ENCODE results near the gene OCA2.

OCA2 gene

DNA sequence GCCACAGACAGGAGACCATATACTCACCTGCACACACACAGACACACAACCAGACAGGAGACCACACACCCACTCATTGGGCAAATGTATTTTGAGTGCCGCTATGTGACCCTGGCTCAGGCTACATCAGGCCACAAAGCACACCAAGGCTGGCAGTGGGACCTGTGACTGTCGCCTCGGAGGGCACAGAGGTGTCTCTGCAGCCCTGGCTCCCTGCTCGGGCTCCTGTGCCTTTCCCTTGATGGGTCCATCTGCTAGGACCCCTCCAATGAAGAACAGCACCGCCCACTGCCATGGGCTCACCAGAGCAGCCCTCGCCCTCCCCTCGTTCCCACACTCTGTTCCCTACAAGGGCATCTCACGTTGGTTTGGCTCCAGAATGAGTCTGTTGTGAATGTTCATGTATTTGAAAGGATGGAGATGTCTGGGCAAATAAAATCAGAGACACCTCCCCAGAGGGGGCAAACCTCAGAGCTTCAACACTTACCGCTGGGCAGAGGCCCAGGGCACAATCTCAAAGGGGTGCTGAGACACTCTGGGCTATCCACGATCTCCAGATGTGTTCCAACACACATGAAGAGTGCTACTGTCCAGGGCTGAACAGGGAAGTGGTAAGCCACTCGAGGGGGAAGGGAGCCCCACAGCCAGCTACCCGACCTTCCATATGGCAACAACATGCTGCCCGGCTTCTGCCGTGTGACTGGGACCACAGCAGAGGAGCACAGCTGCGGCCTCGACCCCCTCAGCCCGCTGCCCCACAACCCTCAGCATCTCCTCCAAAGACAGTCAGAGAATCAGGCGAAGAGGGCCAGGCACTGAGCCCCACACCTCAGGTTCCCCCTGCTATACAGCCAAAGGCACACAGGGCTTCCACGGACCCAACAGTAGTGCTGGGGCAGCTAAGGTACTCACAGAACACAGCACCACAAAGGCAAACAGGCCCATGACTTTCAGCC is 74.9 kb downstream of the OCA2 start:
- H3K9me3 Mint-ChIP-seq: no peaks in the 10 kb centered on the region
- H3K36me3 Mint-ChIP-seq (ENCODE audit: low read depth): no peaks in the 10 kb centered on the region
- H3K27ac Mint-ChIP-seq: no peak overlapping the region
- H3K27me3 Mint-ChIP-seq (ENCODE audit: low read depth): no peaks in the 10 kb centered on the region
- H3K4me1 Mint-ChIP-seq (ENCODE audit: low read depth): no peaks in the 10 kb centered on the region
- no peak overlapping the region for H3K4me3 Mint-ChIP-seq
- DNase-seq (ENCODE audit: low spot score): no peak

- no peak overlapping the region for H3K27ac Mint-ChIP-seq
- DNase-seq (ENCODE audit: low spot score): no peak
- H3K4me1 Mint-ChIP-seq (ENCODE audit: low read depth): no peaks in the 10 kb centered on the region
- no peaks in the 10 kb centered on the region for H3K36me3 Mint-ChIP-seq (ENCODE audit: low read depth)
- H3K9me3 Mint-ChIP-seq: no peaks in the 10 kb centered on the region
- no peak overlapping the region for H3K4me3 Mint-ChIP-seq
- H3K27me3 Mint-ChIP-seq (ENCODE audit: low read depth): no peaks in the 10 kb centered on the region
Measured at GRCh38 chr15:28023422-28023821, 75.7 kb downstream of the OCA2 start.

DNA sequence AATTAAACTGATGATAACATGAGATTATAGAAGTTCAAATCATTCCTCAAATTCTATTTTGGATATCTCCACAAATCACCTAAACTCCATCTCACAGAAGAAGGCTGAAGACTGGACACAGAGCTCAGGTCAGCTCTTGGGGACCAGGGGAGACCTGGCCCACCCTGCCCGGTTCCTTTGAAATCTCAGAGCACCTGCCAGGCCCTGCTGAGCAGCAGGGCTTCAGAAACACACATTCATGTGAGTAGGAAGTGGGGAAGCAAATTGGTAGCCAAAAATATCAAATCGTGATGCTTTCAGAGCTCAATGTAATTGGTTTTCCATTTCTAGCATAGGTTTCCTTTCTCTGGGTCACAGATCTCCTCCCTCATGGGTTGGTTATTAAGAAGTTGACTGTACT is 76.2 kb downstream of the OCA2 start:
- H3K36me3 Mint-ChIP-seq (ENCODE audit: low read depth): no peaks in the 10 kb centered on the region
- no peak for DNase-seq (ENCODE audit: low spot score)
- no peaks in the 10 kb centered on the region for H3K4me1 Mint-ChIP-seq (ENCODE audit: low read depth)
- H3K4me3 Mint-ChIP-seq: no peak overlapping the region
- H3K27ac Mint-ChIP-seq: no peak overlapping the region
- no peaks in the 10 kb centered on the region for H3K9me3 Mint-ChIP-seq
- no peaks in the 10 kb centered on the region for H3K27me3 Mint-ChIP-seq (ENCODE audit: low read depth)

DNA sequence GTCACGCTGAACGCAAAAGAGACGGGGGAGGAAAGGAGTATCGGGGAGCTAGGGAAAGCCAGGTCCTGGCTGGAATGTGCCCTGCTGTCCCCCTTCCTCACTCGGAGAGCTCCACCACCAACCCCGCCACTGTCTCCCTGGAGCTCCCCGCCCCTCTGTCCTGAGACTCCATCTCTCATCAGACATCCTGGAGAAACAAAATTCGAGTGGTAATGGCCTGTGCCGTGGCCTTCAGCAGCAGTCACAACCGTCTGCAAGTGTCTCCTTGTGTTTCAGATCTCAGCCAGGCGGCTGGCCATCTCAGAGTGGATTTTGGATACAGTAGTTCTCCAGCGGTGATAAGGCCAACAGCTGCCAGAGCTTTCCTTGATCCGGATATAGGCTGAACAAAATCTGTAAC is 76.9 kb downstream of the OCA2 start:
- H3K9me3 Mint-ChIP-seq: no peaks in the 10 kb centered on the region
- H3K27me3 Mint-ChIP-seq (ENCODE audit: low read depth): no peaks in the 10 kb centered on the region
- H3K36me3 Mint-ChIP-seq (ENCODE audit: low read depth): no peaks in the 10 kb centered on the region
- no peaks in the 10 kb centered on the region for H3K4me1 Mint-ChIP-seq (ENCODE audit: low read depth)
- H3K4me3 Mint-ChIP-seq: no peak overlapping the region
- H3K27ac Mint-ChIP-seq: no peak overlapping the region
- DNase-seq (ENCODE audit: low spot score): no peak

DNA sequence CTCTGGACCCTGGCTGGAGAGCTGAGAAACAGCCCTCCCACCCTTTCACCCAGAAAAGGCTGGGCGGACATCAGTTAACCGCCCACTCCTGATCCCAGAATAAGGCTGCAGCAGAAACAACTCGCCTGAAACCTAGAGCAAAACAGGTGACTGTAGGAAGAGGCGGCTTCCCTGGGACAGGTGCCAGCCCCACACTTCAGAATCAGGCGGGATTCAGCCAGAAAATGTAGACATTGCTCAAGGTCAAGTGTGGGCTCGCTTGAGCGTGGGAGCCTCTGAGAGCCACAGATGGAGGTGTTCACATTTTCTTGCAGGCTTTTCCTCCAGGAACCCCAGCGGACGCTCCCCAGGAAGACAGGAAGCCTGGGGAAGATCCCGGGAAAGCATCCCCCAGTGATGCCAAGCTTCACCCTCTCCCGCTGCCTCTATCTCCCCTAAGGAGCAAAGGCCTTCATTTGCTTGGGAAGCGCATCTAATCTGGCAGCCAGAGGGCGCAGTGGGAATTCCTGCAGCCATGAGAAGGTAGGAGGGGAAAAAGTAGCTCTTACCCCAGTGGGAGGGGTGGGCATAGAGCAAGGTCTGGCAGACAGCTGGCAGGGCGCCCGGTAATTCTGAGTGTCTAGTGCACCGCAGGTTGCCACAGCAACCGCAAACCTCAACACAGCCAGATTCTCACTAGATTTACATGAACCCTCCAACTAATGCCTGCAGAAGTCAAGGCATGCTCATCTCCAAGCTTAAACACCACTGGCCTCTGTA is 77.7 kb downstream of the OCA2 start:
- Mint-ChIP-seq H3K27ac (no peak overlapping the region), H3K4me1 (ENCODE audit: low read depth) (no peaks in the 10 kb centered on the region), H3K9me3 (no peaks in the 10 kb centered on the region), H3K36me3 (ENCODE audit: low read depth) (no peaks in the 10 kb centered on the region), H3K27me3 (ENCODE audit: low read depth) (no peaks in the 10 kb centered on the region), H3K4me3 (no peak overlapping the region)
- no peak for DNase-seq (ENCODE audit: low spot score)

DNA sequence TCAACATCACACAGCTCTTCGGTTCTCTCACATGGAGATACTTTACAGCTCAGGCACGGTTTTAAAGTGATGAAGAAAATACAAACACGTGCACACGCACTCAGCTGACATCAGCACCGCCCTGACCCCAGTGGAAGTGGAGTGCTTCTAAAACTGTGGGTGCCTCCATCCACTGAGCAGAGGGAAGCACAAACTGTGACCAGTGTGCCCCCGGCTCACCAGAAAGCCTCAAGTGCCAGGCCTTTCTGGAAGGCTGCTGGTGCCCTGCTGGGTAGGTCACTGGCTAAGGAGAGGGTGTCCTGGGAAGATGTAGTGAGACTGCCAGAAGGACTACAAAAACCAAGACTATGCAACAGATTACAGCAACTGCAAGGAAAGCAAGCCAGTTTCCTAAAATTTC is 78.5 kb downstream of the OCA2 start:
- H3K4me3 Mint-ChIP-seq: no peak overlapping the region
- no peak for DNase-seq (ENCODE audit: low spot score)
- H3K27me3 Mint-ChIP-seq (ENCODE audit: low read depth): no peaks in the 10 kb centered on the region
- no peaks in the 10 kb centered on the region for H3K4me1 Mint-ChIP-seq (ENCODE audit: low read depth)
- no peak overlapping the region for H3K27ac Mint-ChIP-seq
- H3K9me3 Mint-ChIP-seq: no peaks in the 10 kb centered on the region
- H3K36me3 Mint-ChIP-seq (ENCODE audit: low read depth): no peaks in the 10 kb centered on the region

- DNase-seq (ENCODE audit: low spot score): no peak
- Mint-ChIP-seq H3K4me1 (ENCODE audit: low read depth) (no peaks in the 10 kb centered on the region), H3K36me3 (ENCODE audit: low read depth) (no peaks in the 10 kb centered on the region), H3K27me3 (ENCODE audit: low read depth) (no peaks in the 10 kb centered on the region), H3K9me3 (no peaks in the 10 kb centered on the region), H3K4me3 (no peak overlapping the region), H3K27ac (no peak overlapping the region)
Measured at GRCh38 chr15:28019594-28020309, 79.4 kb downstream of the OCA2 start.

- no peaks in the 10 kb centered on the region for H3K4me1 Mint-ChIP-seq (ENCODE audit: low read depth)
- no peaks in the 10 kb centered on the region for H3K36me3 Mint-ChIP-seq (ENCODE audit: low read depth)
- no peaks in the 10 kb centered on the region for H3K27me3 Mint-ChIP-seq (ENCODE audit: low read depth)
- no peak for DNase-seq (ENCODE audit: low spot score)
- H3K4me3 Mint-ChIP-seq: no peak overlapping the region
- H3K9me3 Mint-ChIP-seq: no peaks in the 10 kb centered on the region
- H3K27ac Mint-ChIP-seq: no peak overlapping the region
Measured at GRCh38 chr15:28018291-28019044, 80.6 kb downstream of the OCA2 start.

DNA sequence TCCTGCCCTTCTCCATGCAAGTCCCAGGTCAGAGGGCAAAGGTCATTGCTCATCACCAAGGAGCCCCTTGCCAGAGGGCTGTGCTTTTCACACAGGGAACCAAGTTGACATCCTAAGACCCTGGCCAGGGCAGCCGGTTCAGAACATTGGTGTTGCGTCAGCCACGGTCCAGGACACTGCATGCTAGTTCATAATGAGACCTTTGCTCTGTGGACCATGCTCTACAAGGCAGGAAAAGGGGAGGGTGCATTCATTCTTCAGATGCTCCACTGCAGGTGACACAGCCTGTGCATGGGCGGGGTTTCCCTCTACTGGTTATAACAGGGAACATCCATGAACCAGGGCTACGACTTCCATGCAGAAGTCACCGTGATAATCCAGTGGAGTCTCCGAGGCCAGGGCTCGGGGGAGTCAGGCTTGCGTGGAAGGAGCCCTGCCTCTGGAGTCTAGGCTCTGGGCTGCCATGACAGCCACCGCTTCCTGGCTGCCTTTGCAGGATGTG is 81.6 kb downstream of the OCA2 start:
- no peak overlapping the region for H3K27ac Mint-ChIP-seq
- no peaks in the 10 kb centered on the region for H3K9me3 Mint-ChIP-seq
- no peaks in the 10 kb centered on the region for H3K27me3 Mint-ChIP-seq (ENCODE audit: low read depth)
- no peaks in the 10 kb centered on the region for H3K36me3 Mint-ChIP-seq (ENCODE audit: low read depth)
- H3K4me1 Mint-ChIP-seq (ENCODE audit: low read depth): no peaks in the 10 kb centered on the region
- no peak for DNase-seq (ENCODE audit: low spot score)
- H3K4me3 Mint-ChIP-seq: no peak overlapping the region

GRCh38 chr15:28015855-28016254 is 83.3 kb downstream of the OCA2 start:
- Mint-ChIP-seq H3K9me3 (no peaks in the 10 kb centered on the region), H3K27me3 (ENCODE audit: low read depth) (no peaks in the 10 kb centered on the region), H3K4me3 (no peak overlapping the region), H3K4me1 (ENCODE audit: low read depth) (no peaks in the 10 kb centered on the region), H3K36me3 (ENCODE audit: low read depth) (no peaks in the 10 kb centered on the region), H3K27ac (no peak overlapping the region)
- DNase-seq (ENCODE audit: low spot score): no peak

DNA sequence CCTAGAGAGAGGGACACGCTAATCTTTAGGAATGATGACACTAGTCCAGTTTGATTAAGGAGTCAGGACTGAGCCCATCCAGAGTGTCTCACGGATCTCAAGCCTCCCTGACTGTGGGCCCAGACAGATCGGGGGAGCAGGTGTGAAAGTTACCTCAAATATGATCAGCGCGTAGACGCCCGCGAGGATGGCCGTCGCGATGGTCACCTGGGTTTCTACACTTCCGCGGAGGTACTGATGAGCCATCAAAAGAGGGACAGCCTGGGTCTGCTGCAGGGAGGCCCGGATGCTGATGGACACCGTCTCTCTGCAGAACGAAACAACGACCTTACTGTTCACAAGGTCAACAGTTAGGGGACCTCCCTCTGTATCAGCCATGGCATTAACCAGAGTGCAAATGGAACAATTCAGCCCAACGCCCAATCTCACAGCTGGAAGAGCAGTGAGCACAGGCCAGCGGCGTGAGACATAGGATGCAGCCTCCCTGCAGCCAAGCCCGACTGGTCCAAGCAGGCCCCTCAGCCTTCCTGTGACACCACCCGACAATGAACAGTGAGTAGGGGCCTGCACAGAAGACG is 84.4 kb downstream of the OCA2 start:
- Mint-ChIP-seq H3K4me3 (no peak overlapping the region), H3K4me1 (ENCODE audit: low read depth) (no peaks in the 10 kb centered on the region), H3K27ac (no peak overlapping the region), H3K9me3 (no peaks in the 10 kb centered on the region), H3K27me3 (ENCODE audit: low read depth) (no peaks in the 10 kb centered on the region), H3K36me3 (ENCODE audit: low read depth) (no peaks in the 10 kb centered on the region)
- no peak for DNase-seq (ENCODE audit: low spot score)

GRCh38 chr15:28013976-28014375 is 85.1 kb downstream of the OCA2 start:
- H3K27ac Mint-ChIP-seq: no peak overlapping the region
- H3K36me3 Mint-ChIP-seq (ENCODE audit: low read depth): no peaks in the 10 kb centered on the region
- H3K27me3 Mint-ChIP-seq (ENCODE audit: low read depth): no peaks in the 10 kb centered on the region
- DNase-seq (ENCODE audit: low spot score): no peak
- H3K9me3 Mint-ChIP-seq: no peaks in the 10 kb centered on the region
- no peak overlapping the region for H3K4me3 Mint-ChIP-seq
- no peaks in the 10 kb centered on the region for H3K4me1 Mint-ChIP-seq (ENCODE audit: low read depth)

DNA sequence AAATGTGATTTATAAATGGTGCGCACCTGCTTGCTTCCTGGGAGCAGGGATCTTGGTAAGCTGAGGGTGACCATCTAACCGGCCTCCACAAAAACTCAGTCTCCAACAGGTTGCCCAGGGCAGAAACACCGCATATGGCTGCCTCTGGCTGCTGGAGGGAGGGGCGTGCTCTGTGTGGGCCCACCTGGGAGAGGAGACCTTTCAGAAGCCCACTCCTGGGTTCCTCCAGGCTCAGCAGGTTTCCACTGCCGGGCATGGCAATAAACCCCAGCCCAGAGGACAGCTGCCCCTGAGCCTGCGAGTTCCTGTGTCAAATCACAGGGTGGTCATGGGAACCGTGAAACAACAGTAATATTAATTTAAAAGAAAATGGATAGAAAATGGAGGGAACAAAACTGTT is 85.6 kb downstream of the OCA2 start:
- H3K27me3 Mint-ChIP-seq (ENCODE audit: low read depth): no peaks in the 10 kb centered on the region

More for the DNA sequence above, 85.6 kb downstream of the OCA2 start:
- Mint-ChIP-seq H3K36me3 (ENCODE audit: low read depth) (no peaks in the 10 kb centered on the region), H3K9me3 (no peaks in the 10 kb centered on the region), H3K4me3 (no peak overlapping the region), H3K27ac (no peak overlapping the region), H3K4me1 (ENCODE audit: low read depth) (no peaks in the 10 kb centered on the region)
- no peak for DNase-seq (ENCODE audit: low spot score)

All from T-helper 2 cell treated with Interferon-gamma antibody and Interleukin-4, amounts not matched to agents 5 μg/mL and 100 μg/mL, for 36 hours (primary cell).